Measurements from ENCODE around the gene OR52H1.

DNA sequence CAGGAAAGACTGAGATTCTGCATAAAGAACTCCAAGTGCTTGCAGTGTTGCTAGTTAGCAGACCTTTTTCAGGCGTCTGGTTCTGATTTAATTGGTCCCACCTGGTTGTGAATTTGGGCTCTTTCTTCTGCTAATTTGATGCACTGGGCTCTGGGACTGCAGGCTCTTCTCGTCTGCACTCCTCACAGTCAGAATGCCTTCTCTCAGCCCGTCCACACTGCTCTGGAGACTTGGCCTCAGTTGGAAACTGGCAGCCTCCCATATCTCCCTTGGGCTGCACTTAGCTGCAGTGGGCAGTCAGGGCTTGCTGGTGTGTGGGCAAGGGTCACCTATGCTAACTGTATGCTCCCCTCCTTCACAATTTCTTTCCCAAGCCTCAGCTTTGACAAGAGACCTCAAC is 49.6 kb upstream of the OR52H1 start:
- TF ChIP-seq CTCF (tag by site-specific recombination; IDR thresholded peaks at IDR 0.05), result no peak
- no peak for TF ChIP-seq TRIM28 (IDR thresholded peaks at IDR 0.05; ENCODE audit: borderline replicate concordance, low read length)
- TF ChIP-seq ZNF76 (tag by site-specific recombination; IDR thresholded peaks at IDR 0.05; ENCODE audit: borderline replicate concordance, low read depth), result no peak
- TF ChIP-seq PBX3 (CRISPR knock-in tag; IDR thresholded peaks at IDR 0.05), result no peak
